Thymus (tissue), 11 donors: ENCODE results near the gene NDUFV1. TPM values are rescaled to one million over a fixed set of nuclear protein-coding genes. Genes with fewer than 3 reads are reported as not detected.
A peak's percentile ranks its signal among the peaks of the same experiment; 100 is the strongest.

ENCODE experiments used
- DNase-seq, 9 donors: peaks; one replicate each; pipeline ENCODE4 v3.0.0-alpha.2; 2013; ENCODE audit warnings: low spot score in 9 of 9, low read depth in 6 of 9, missing footprints in 1 of 9
- H3K27ac ChIP-seq, 2 donors: one replicate each; pipeline ENCODE4 v1.5.1; 2013; ENCODE audit warnings: control low read depth in 1 of 2, low read depth in 1 of 2, low read length in 1 of 2, mild to moderate bottlenecking in 1 of 2, moderate library complexity in 1 of 2
- H3K27me3 ChIP-seq, 2 donors: one replicate each; pipeline ENCODE4 v1.5.1; 2013; ENCODE audit warnings: low read length in 1 of 2; ENCODE audit not compliant: control insufficient read depth in 2 of 2, insufficient read depth in 1 of 2
- H3K36me3 ChIP-seq, 2 donors: one replicate each; pipeline ENCODE4 v1.5.1; 2013; ENCODE audit warnings: low read length in 1 of 2, mild to moderate bottlenecking in 1 of 2, moderate library complexity in 1 of 2; ENCODE audit not compliant: control insufficient read depth in 2 of 2, insufficient read depth in 2 of 2
- H3K4me1 ChIP-seq, 2 donors: one replicate each; pipeline ENCODE4 v1.5.1; 2013; ENCODE audit warnings: low read length in 2 of 2; ENCODE audit not compliant: control insufficient read depth in 2 of 2, insufficient read depth in 2 of 2
- H3K4me3 ChIP-seq, 2 donors: one replicate each; pipeline ENCODE4 v1.5.1; 2013; ENCODE audit warnings: low read length in 2 of 2, control low read depth in 1 of 2, mild to moderate bottlenecking in 1 of 2
- H3K9me3 ChIP-seq, 2 donors: one replicate each; pipeline ENCODE4 v1.5.1; 2013; ENCODE audit warnings: low read length in 1 of 2, mild to moderate bottlenecking in 1 of 2; ENCODE audit not compliant: control insufficient read depth in 2 of 2, insufficient read depth in 1 of 2
- WGBS: extraction: QIAGEN DNeasy Blood & Tissue Kit; methylation state at CpG from one replicate; pipeline ENCODE4 v1.1.7; 2013; 5-methylcytosine and 5-hydroxymethylcytosine counted together
- polyA plus RNA-seq: library from polyadenylated mRNA; stranded (reverse); fragments of 200-250 nt; gene quantifications from one replicate; pipeline ENCODE4 v1.2.3, GENCODE V29; 2013
- total RNA-seq: library from RNA; stranded (reverse); fragments of 120-200 nt; gene quantifications from one replicate; pipeline ENCODE4 v1.2.4, GENCODE V29; 2013
- donor health status: healthy.

The NDUFV1 gene
- total and polyA plus RNA-seq, 2 donors: 126 to 207 TPM

DNA sequence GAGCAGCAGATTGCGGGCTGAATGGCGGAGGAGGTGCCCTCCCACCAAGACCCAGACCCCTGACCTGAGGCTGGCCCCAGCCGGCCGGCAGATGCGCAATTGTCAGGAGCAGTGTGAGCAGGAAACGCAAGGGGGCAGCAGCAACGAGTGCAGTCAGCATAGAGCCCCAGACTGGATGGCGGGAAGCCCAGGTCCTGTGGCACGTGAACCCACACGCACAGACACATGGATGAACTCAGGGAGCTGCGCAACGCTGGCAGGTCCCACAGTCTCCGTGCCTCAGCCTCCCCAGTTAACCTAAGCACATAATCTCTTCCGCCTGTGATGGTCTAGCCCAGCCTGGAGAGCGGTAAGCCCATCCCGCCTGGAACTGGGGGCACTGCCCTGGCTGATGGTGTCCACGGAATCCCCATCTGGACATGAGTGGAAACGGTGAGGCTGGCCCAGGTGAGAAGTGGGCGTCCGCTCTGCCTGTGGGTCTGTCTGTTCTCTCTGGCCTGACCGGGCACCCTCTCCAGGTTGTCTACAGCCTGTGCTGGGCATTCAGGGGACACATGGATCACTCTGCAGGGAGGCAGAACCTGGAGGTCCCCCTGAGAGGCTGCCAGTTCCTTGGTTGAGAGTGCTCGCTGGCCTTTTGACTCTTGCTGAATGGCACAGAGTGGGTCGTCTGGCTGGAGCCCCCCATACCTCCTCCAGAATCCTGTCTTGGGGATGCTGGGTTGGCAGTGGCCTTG is 33.5 kb downstream of the NDUFV1 start:
- no peaks in the 10 kb centered on the region for H3K36me3 ChIP-seq
- H3K4me1 ChIP-seq: peaks cover 0 to 9% of the 10 kb centered on the region in 2 donors
- H3K9me3 ChIP-seq: peaks cover 0 to 15% of the 10 kb centered on the region in 2 donors
- no peak overlapping the region for H3K4me3 ChIP-seq
- peak in 2 of 9 donors; percentile 60 for DNase-seq
- peaks cover 0 to 8% of the 10 kb centered on the region in 2 donors for H3K27me3 ChIP-seq
- H3K27ac ChIP-seq: no peak overlapping the region
- 77% methylated on average over 23 of the region's 23 CpGs for WGBS

DNA sequence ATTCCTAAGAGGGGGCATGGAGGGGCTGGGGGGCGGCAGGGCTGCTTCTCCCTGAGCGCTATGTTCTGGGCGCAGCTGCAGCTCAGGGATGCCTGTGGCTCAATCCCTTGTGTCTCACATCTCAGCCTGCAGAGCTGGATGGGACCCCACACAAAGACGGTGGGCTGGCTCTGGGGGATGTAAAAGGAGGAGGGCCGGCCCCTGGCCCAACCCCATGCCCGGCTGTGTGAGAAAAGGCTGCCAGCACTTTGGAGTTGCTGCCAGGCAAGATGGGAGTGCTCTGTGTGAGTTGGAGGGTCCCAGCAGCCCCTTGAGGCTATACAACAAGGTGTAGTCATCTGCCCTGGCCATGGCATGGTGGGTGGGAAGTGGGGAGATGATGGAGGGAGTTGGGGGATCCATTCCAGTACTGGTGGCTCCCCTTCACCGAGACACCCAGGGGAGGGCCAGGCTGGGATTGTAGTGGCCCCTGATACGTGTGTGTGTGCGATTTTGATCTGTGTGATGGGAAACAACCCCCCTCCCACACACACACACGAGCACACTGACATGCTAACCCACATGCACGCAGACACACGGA is 34.1 kb downstream of the NDUFV1 start:
- H3K4me3 ChIP-seq: no peak overlapping the region
- H3K4me1 ChIP-seq: peaks cover 0 to 15% of the 10 kb centered on the region in 2 donors
- no peak overlapping the region for H3K27ac ChIP-seq
- DNase-seq: no peak
- H3K27me3 ChIP-seq: peaks cover 0 to 8% of the 10 kb centered on the region in 2 donors
- 96% methylated on average over 12 of the region's 12 CpGs for WGBS
- peaks cover 0 to 15% of the 10 kb centered on the region in 2 donors for H3K9me3 ChIP-seq
- no peaks in the 10 kb centered on the region for H3K36me3 ChIP-seq

DNA sequence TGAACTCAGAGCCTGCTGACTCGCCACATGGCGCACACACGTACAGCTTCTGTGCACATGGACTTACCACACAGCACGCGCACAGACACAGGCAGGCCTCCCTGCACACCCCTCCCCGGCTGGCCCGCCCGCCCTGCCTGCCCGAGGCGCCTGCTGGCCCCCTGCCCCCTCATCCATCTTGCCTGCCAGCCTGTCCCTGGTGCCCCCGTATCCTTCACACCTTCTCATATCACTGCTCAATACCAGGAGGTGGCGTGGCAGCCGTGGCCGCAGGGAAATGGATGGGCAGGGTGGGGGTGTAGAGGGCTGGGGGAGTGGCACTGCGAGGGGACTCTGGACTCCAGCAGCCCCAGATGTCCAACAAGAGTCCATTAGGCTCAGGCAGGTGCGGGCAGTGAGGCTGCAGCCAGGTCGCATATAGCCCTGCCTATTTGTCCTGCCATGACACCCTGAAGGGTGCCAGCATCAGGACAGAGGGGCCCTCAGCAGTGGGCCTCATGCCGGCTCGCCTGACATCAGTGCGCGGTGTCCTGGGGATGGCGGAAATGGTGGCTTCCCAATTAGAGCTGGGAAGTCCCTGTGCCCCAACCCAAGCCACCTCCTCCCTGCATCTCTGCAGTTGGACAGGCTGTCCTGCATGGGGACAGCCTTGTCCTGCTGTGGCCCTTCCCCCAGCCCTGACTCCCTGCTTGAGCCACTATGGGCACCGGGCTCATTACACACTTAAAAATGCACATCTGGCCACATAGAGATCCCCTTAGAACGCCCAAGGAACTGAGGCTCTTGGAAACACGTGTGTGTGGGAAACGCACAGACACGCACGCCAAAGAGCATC is 34.8 kb downstream of the NDUFV1 start:
- no peak for DNase-seq
- 95% methylated on average over 28 of the region's 28 CpGs for WGBS
- no peak overlapping the region for H3K4me3 ChIP-seq

DNA sequence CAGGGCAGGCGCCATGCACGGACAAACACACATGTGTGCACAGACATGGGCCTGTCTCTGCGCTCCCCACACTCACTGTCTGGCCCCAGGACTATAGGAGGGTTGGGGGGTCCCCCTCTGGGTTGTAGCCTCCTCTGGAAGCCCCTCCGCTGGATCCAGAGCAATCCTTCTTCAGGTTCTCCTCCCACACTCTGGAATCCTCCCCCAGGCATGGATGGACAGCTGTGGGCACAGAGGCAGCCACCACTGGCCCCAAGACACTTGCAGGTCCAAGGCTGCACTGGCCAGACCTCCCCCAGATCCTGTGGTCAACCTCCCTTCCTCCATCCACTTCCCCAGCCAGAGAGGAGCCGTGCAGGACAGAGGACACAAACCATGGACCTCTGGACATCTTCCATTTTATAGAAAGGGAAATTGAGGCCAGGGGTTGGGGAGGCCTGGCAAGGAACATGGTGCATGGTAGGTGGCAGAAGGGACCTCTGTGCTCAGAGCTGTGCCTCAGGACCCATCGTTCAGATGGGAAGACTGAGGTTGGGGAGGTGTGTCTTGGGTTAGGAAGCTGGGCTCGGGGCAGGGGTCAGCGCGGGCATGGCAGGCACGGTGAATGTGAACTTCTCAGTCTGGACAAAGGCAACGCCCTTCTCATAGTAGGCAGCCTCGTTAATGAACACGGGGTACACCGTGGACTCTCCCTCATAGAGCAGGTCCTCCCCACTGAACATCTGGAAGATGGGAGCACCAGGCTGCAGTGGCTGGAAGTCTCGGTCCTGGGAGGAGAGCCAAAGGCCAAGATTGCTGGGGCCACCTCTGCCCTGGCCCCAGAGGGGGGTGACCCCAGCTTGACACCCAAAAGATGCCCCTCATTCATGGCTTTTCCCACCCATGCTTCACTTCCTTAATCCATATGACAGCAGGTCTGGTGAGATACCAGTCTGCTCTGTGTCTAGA is 35.7 kb downstream of the NDUFV1 start:
- Histone ChIP-seq H3K9me3 (peaks cover 0 to 15% of the 10 kb centered on the region in 2 donors), H3K27me3 (peaks cover 0 to 17% of the 10 kb centered on the region in 2 donors), H3K4me1 (peaks cover 12 to 31% of the 10 kb centered on the region in 2 donors), H3K4me3 (no peak overlapping the region), H3K36me3 (no peaks in the 10 kb centered on the region), H3K27ac (no peak overlapping the region)
- DNase-seq: no peak
- 97% methylated on average over 15 of the region's 15 CpGs for WGBS

More for the DNA sequence above, 34.8 kb downstream of the NDUFV1 start:
- H3K4me1 ChIP-seq: peaks cover 4 to 22% of the 10 kb centered on the region in 2 donors
- peaks cover 0 to 15% of the 10 kb centered on the region in 2 donors for H3K9me3 ChIP-seq
- no peak overlapping the region for H3K27ac ChIP-seq
- no peaks in the 10 kb centered on the region for H3K36me3 ChIP-seq
- H3K27me3 ChIP-seq: peaks cover 0 to 10% of the 10 kb centered on the region in 2 donors

DNA sequence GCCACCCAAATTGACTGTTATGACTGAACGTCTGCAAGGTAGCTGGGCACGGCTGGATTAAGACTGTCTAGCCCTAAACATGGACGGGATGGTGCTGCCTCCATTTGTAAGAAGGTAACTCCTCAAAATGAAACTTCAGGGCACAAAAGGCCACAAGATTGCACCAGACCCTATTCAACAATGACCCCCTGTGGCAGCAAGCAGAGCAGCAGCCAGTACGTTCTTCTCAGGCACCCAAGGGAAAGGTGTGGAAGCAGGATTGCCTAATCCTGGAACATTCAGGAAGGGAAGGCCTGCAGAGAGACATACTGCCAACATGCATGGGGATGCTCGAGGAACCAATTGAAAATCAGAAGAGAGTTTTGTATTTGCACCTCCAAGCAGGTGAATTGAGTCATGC is 37.3 kb downstream of the NDUFV1 start:
- Histone ChIP-seq H3K27ac (no peak overlapping the region), H3K4me1 (peaks cover 23 to 47% of the 10 kb centered on the region in 2 donors), H3K27me3 (peaks cover 0 to 21% of the 10 kb centered on the region in 2 donors), H3K4me3 (no peak overlapping the region), H3K36me3 (no peaks in the 10 kb centered on the region), H3K9me3 (peaks cover 0 to 15% of the 10 kb centered on the region in 2 donors)
- 97% methylated on average over 5 of the region's 5 CpGs for WGBS
- DNase-seq: no peak

DNA sequence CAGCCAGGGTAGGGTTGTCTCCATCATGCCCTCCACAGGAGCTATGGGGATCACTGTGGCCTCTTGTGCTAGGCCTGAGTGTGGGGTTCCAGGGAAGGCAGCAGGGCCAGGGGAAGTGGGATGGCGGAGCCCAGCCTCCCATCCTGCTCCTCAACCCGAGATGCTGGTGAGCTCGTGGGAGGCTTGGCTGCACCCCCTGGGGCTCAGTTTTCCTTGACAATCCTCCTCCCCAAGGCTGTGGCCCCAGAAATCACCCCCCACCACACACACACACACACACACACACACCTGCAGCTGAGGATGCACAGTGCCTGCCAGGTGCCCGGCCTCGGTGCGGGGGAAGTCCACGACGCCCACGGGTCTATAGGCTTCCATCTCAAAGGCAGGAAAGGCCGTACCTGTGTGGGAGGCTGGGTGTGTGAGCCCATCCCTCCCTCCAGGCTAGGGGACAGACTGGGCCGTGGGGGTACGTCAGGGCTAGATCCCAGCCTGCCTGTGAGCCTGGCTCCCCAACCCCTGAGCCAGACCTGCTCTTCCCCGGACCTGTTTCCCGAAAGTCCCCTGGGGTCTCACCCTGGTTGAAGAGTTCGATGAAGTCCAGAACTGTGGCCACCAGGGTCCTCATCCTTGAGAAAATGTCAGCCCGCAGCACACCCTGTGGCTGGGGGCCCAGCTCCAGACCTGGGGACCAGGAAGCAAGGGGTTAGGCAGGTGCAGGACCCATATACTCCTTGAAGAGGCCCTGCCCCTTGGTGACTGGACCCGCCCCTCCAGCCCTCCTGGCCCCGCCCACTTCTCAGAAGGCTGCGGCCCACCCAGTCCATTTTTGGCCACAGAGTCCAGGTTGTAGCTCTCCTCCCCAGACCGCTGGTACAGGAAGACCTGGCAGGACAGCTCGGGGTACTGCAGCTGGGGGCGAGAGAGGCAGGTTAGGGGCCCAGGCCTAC is 38.0 kb downstream of the NDUFV1 start:
- H3K27ac ChIP-seq: no peak overlapping the region
- peaks cover 0 to 15% of the 10 kb centered on the region in 2 donors for H3K9me3 ChIP-seq
- WGBS: 89% methylated on average over 22 of the region's 22 CpGs
- peaks cover 0 to 18% of the 10 kb centered on the region in 2 donors for H3K27me3 ChIP-seq
- H3K36me3 ChIP-seq: no peaks in the 10 kb centered on the region
- DNase-seq: no peak
- no peak overlapping the region for H3K4me3 ChIP-seq
- peaks cover 26 to 54% of the 10 kb centered on the region in 2 donors for H3K4me1 ChIP-seq

DNA sequence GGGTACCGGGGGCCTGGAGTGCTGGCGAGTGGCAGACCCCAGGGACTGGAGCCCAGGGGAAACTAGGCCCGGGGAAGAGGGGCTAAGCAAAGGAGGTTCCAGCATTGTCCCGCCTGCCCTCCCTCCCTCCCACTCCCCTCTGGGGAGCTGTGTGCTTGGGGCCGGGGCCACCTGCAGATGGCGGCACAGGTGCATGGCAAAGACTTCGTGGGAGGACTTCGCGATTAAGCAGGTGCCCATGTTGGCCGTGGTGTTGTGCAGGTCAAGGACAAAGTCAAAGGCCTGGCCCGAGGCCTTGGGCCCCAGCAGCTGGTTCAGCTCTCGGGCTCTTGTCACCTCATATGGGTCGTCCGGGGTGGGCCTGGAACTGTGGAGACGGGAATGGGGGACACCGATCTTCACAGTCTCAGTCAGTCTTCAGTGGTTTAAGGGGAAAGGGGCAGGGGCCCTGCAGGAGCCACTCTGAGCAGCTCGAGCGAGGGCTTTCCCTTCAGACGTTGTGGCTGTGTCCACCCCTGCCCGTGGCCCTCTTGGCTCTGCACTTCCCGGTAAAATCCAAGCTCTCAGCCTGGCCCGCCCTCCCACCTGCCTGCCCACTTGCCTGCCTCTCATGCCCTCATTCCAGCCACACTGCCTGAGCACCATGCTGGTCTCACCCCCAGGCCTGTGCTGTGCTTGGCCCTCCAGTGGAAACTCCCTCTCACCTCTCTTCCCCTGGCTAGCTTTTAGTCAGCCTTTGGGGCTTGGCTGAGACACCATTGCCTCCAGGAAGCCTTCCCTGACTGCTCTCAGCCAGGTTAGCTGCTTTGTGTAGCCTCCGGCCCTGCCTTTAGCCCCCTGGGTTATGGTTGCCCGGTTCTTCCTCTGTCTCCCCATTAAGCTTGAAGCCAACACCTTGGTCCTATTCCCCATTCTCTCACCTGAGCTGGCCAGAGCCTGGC is 39.1 kb downstream of the NDUFV1 start:
- Histone ChIP-seq H3K27me3 (peaks cover 0 to 14% of the 10 kb centered on the region in 2 donors), H3K4me1 (peaks cover 26 to 62% of the 10 kb centered on the region in 2 donors), H3K4me3 (no peak overlapping the region), H3K9me3 (peaks cover 0 to 18% of the 10 kb centered on the region in 2 donors), H3K36me3 (no peaks in the 10 kb centered on the region), H3K27ac (no peak overlapping the region)
- no peak for DNase-seq
- 92% methylated on average over 24 of the region's 24 CpGs for WGBS
